IPS-NIHi7 (cell line): Measurements from ENCODE around the gene C6orf89.
A peak's percentile ranks its signal among the peaks of the same experiment; 100 is the strongest.

Source experiments
- DNase-seq: peaks from one replicate; pipeline ENCODE4 v3.0.0; 2012; ENCODE audit warnings: mixed read lengths; ENCODE audit errors: extremely low spot score

C6orf89 gene

GRCh38 chr6:36885461-36886401, at the start of gene C6orf89:
TSS of gene C6orf89 (plus strand) at chr6:36885952. CDS start at chr6:36899445, 13,493 bp downstream.
- peak; percentile 94 for DNase-seq

- no peak for DNase-seq
These were observed 49.4 kb upstream of the C6orf89 start for GRCh38 chr6:36836111-36837021.

GRCh38 chr6:36837022-36837339, 48.8 kb upstream of the C6orf89 start:
- no peak for DNase-seq

- no peak for DNase-seq
These were observed 48.1 kb upstream of the C6orf89 start for GRCh38 chr6:36837686-36838085.

GRCh38 chr6:36838896-36839748, 46.6 kb upstream of the C6orf89 start, which contains the start of gene CPNE5:
TSS of gene CPNE5 (minus strand) at chr6:36839444. CDS start at chr6:36839377, 67 bp downstream.
- DNase-seq: no peak

GRCh38 chr6:36839749-36840431, 45.9 kb upstream of the C6orf89 start:
- DNase-seq: no peak

GRCh38 chr6:36840432-36841403, 45.0 kb upstream of the C6orf89 start:
- no peak for DNase-seq

GRCh38 chr6:36841756-36842155, 44.0 kb upstream of the C6orf89 start:
- DNase-seq: no peak

GRCh38 chr6:36843170-36843569, 42.6 kb upstream of the C6orf89 start:
- no peak for DNase-seq

- no peak for DNase-seq
These were observed 41.3 kb upstream of the C6orf89 start for GRCh38 chr6:36844232-36845170.

- DNase-seq: no peak
These were observed 40.5 kb upstream of the C6orf89 start for GRCh38 chr6:36845233-36845632.

GRCh38 chr6:36847152-36847551, 38.6 kb upstream of the C6orf89 start:
- DNase-seq: no peak

- DNase-seq: no peak
These were observed 37.8 kb upstream of the C6orf89 start for GRCh38 chr6:36847991-36848390.

- DNase-seq: peak; percentile 89
These were observed 36.9 kb upstream of the C6orf89 start for GRCh38 chr6:36848658-36849441.

GRCh38 chr6:36850021-36850420, 35.7 kb upstream of the C6orf89 start:
- DNase-seq: no peak

GRCh38 chr6:36851149-36851614, 34.6 kb upstream of the C6orf89 start:
- peak; percentile 72 for DNase-seq

- DNase-seq: no peak
These were observed 34.1 kb upstream of the C6orf89 start for GRCh38 chr6:36851626-36852025.
